Measurements from ENCODE around the gene HBM. TPM values are rescaled to one million over a fixed set of nuclear protein-coding genes. Genes with fewer than 3 reads are reported as not detected.
"Not testable (repeated sequence)": the region's sequence is repeated elsewhere in the genome, so short reads cannot be mapped to it uniquely, and the experiment has no call there.

HBM gene
- total RNA-seq, 1 donor from 2014 or later, result not detected

- Histone ChIP-seq H3K9me3 (no peaks in the 10 kb centered on the region), H3K4me1 (peaks cover 3 to 6% of the 10 kb centered on the region in 2 donors), H3K4me3 (no peak overlapping the region), H3K36me3 (no peaks in the 10 kb centered on the region), H3K27me3 (peaks cover 8% of the 10 kb centered on the region), H3K27ac (no peak overlapping the region)
- intact Hi-C loops (cut with DNase I), result no loop called here
- no peak for TF ChIP-seq CTCF (IDR thresholded peaks at IDR 0.05)
- DNase-seq (ENCODE audit: low spot score in 2 of 2), result no peak
Observed at GRCh38 chr16:159136-159849, 6.5 kb upstream of the HBM start.

- DNase-seq (ENCODE audit: low spot score in 2 of 2); H3K4me1 ChIP-seq; H3K27me3 ChIP-seq; H3K27ac ChIP-seq; H3K4me3 ChIP-seq; intact Hi-C loops (cut with DNase I); H3K36me3 ChIP-seq; H3K9me3 ChIP-seq: not testable (repeated sequence)
Observed at GRCh38 chr16:160242-160641, 5.5 kb upstream of the HBM start.

GRCh38 chr16:160691-161190, 5.0 kb upstream of the HBM start:
- Histone ChIP-seq H3K4me3 (no peak overlapping the region), H3K27me3 (peaks cover 9% of the 10 kb centered on the region), H3K36me3 (no peaks in the 10 kb centered on the region), H3K27ac (no peak overlapping the region), H3K4me1 (peaks cover 0 to 7% of the 10 kb centered on the region in 2 donors), H3K9me3 (no peaks in the 10 kb centered on the region)
- no peak for TF ChIP-seq CTCF (IDR thresholded peaks at IDR 0.05)
- no peak for DNase-seq (ENCODE audit: low spot score in 2 of 2)
- intact Hi-C loops (cut with DNase I), result no loop called here

DNA sequence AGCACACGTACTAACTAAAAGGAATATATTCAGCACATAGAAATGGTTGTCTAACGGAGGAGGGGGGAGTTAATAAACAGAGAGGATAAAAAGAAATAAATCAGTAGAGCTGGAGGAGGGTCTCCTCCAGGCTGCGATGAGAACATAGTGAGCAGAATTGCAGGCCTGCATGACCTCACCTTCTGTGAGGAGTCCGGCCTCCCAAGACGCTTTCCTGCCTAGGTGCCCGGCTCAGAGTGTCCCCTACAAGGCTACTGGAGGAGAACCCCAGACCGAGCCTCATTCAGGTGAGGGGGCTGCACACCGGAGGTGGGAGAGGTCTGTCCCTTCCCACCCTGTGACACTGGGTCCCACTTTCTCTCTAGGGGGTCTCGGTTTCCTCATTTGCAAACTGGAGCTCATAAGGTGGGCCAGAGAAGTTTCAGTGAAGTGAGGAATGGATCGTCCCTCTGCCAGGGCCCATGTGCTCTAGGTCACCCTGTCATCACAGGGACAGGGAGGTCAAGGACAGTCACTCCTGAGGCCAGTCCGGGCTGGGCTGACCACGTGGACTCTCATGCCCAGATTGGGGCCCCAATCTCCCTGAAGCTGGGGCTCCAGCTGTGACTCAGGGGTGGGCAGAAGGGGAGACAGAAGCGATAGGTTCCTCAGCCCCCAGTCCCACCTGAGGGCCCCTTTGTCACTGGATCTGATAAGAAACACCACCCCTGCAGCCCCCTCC, 3.3 kb upstream of the HBM start:
- Histone ChIP-seq H3K9me3 (no peaks in the 10 kb centered on the region), H3K27ac (no peak overlapping the region), H3K27me3 (peaks cover 23% of the 10 kb centered on the region), H3K4me3 (no peak overlapping the region), H3K36me3 (no peaks in the 10 kb centered on the region), H3K4me1 (peaks cover 0 to 12% of the 10 kb centered on the region in 2 donors)
- intact Hi-C loops (cut with DNase I), result no loop called here
- no peak for TF ChIP-seq CTCF (IDR thresholded peaks at IDR 0.05)
- DNase-seq (ENCODE audit: low spot score in 2 of 2), result no peak

GRCh38 chr16:163139-163538, 2.6 kb upstream of the HBM start:
- H3K27ac ChIP-seq; H3K4me3 ChIP-seq; intact Hi-C loops (cut with DNase I); DNase-seq (ENCODE audit: low spot score in 2 of 2); H3K36me3 ChIP-seq; H3K9me3 ChIP-seq: not testable (repeated sequence)
- Histone ChIP-seq H3K4me1 (peaks cover 0 to 12% of the 10 kb centered on the region in 2 donors), H3K27me3 (peaks cover 25% of the 10 kb centered on the region)

DNA sequence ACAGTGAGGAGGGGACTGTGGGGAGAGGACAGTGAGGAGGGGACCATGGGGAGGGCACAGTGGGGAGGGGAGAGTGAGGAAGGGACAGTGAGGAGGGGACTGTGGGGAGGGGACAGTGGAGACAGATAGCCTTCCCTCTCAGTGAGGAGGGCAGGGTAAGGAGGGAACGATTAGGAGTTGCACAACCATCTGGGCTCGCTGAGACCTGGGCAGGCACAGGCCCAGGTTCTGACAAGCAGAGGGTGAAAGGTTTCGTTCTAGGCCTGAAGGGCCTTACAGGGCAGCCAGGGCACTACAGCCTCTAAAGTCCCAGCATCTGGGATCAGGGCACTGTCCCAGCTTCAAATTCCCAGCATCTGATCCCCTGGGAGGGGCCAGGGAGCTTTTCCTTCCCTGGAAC, 2.1 kb upstream of the HBM start:
- Histone ChIP-seq H3K4me1 (peaks cover 0 to 12% of the 10 kb centered on the region in 2 donors), H3K27me3 (peaks cover 25% of the 10 kb centered on the region)
- DNase-seq (ENCODE audit: low spot score in 2 of 2); H3K4me3 ChIP-seq; H3K36me3 ChIP-seq; intact Hi-C loops (cut with DNase I); H3K27ac ChIP-seq; H3K9me3 ChIP-seq: not testable (repeated sequence)

DNA sequence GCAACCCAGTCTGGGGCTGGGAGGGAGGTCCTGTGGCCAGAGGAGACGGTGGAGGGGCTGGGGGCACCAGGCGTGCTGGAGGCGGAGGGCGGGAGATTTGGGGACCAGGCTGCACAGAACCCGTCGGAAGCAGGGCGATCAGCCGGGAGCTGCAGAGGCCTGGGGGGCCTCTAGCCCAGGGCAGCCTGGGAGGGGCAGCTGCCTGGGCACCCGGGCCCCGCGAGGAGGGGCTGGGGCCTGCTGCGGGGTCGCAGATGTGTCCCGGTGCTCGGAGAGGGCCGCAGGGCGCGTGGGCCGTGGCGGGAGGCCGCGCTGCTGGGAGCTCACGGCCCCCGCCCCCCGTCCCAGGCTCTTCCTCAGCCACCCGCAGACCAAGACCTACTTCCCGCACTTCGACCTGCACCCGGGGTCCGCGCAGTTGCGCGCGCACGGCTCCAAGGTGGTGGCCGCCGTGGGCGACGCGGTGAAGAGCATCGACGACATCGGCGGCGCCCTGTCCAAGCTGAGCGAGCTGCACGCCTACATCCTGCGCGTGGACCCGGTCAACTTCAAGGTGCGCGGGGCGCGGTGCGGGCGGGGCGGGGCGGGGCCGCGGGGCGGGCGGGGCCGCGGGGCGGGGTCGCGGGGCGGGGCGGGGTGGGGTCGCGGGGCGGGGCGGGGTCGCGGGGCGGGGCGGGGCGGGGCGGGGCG, 1.5 kb upstream of the HBM start:
- H3K36me3 ChIP-seq; intact Hi-C loops (cut with DNase I); H3K27ac ChIP-seq; H3K4me3 ChIP-seq; DNase-seq (ENCODE audit: low spot score in 2 of 2); H3K9me3 ChIP-seq: not testable (repeated sequence)
- H3K27me3 ChIP-seq, result peaks cover 25% of the 10 kb centered on the region
- peaks cover 0 to 12% of the 10 kb centered on the region in 2 donors for H3K4me1 ChIP-seq
